ENCODE results near the gene CASTOR1.

CASTOR1 gene

DNA sequence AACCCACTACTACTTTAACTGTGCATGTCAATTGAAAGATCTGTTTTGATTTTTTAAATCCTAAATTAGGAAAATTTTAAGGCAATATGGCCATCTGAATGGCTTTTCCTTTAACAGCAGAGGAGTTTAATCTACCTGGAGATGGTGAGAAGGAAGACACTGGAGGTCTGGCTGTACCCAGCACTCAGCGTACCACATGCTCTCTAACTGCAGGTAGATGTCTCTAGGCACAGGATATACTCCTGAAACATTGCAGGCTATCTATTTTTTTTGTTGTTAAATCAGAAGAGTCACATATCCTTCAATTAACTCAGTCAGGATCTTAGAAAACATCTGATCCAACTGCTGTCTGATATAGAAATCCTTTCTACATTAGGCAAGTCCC lies 17.3 kb upstream of the CASTOR1 start:
- in situ Hi-C loops (cut with MboI; ENCODE audit: low sequenced_read_pairs, unreplicated experiment): no loop called here

GRCh38 chr22:30305906-30306626 lies 16.8 kb upstream of the CASTOR1 start:
- in situ Hi-C loops (cut with MboI; ENCODE audit: low sequenced_read_pairs, unreplicated experiment): no loop called here
- DNase-seq (ENCODE audit: low spot score): no peak
- TF ChIP-seq CTCF (IDR thresholded peaks at IDR 0.05; ENCODE audit: borderline replicate concordance, control extremely low read depth, extremely low read depth, insufficient read depth, missing control alignments): no peak

More for the DNA sequence above, 17.3 kb upstream of the CASTOR1 start:
- no peak for TF ChIP-seq CTCF (IDR thresholded peaks at IDR 0.05; ENCODE audit: borderline replicate concordance, control extremely low read depth, extremely low read depth, insufficient read depth, missing control alignments)
- DNase-seq (ENCODE audit: low spot score): no peak

DNA sequence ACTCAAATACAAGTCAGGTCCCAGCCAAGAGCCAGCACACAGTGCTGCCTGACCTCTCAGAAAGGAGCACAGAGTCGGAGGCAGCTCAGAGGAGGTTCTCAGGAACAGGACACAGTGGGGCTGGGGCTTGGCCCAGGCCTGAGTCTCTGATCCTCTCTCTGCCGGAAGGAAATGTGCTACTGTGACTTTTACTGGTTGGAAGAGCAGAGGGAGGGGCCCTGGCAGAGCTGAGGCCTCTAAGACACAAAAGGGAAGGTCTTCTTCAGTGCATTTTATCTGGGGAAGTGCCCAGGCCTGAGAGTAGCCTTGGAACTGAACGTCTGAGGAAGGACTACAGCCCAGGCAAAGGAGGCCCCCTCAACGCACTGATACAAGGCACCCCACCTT lies 16.2 kb upstream of the CASTOR1 start:
- DNase-seq (ENCODE audit: low spot score): peak; percentile 74
- in situ Hi-C loops (cut with MboI; ENCODE audit: low sequenced_read_pairs, unreplicated experiment): no loop called here
- TF ChIP-seq CTCF (IDR thresholded peaks at IDR 0.05; ENCODE audit: borderline replicate concordance, control extremely low read depth, extremely low read depth, insufficient read depth, missing control alignments): no peak

DNA sequence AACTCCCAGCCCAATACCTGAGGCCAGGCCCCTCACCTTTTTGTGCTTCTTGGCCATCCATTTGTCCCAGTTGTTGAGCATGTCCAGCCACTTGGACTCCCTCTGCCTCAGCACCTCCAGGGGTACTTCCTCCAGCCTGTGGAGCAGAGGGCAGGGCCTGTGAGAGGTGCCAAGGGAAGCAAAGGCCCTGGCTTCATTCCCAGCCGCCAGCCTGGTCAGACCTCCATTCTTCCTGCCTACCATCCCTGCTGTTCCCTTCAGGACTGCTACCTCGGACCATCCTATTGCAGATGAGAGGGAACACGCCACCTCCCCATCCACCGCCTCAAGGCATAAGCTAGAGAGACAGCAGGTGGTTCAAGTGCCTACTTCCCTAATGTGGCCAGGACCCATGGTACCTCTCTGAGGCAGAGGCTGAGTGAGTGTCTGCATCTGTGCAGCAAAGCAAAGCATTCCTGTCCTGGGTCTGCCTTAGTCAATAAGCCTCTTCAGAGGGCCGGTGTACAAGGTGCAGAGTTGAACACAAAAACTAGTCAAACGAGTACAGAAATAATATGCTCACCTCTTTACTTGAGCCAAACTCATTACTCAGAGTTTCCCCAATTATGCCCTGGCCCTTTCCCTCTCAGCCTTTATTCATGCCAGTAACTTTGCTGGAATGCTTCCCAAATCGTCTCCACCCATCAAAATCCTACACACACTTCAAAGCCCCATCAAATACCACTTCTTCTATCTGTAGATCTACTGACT lies 15.4 kb upstream of the CASTOR1 start:
- in situ Hi-C loops (cut with MboI; ENCODE audit: low sequenced_read_pairs, unreplicated experiment): no loop called here
- TF ChIP-seq CTCF (IDR thresholded peaks at IDR 0.05; ENCODE audit: borderline replicate concordance, control extremely low read depth, extremely low read depth, insufficient read depth, missing control alignments): no peak
- DNase-seq (ENCODE audit: low spot score): peak; percentile 20

GRCh38 chr22:30302810-30303138 lies 13.5 kb upstream of the CASTOR1 start:
- in situ Hi-C loops (cut with MboI; ENCODE audit: low sequenced_read_pairs, unreplicated experiment): no loop called here
- no peak for TF ChIP-seq CTCF (IDR thresholded peaks at IDR 0.05; ENCODE audit: borderline replicate concordance, control extremely low read depth, extremely low read depth, insufficient read depth, missing control alignments)
- no peak for DNase-seq (ENCODE audit: low spot score)

DNA sequence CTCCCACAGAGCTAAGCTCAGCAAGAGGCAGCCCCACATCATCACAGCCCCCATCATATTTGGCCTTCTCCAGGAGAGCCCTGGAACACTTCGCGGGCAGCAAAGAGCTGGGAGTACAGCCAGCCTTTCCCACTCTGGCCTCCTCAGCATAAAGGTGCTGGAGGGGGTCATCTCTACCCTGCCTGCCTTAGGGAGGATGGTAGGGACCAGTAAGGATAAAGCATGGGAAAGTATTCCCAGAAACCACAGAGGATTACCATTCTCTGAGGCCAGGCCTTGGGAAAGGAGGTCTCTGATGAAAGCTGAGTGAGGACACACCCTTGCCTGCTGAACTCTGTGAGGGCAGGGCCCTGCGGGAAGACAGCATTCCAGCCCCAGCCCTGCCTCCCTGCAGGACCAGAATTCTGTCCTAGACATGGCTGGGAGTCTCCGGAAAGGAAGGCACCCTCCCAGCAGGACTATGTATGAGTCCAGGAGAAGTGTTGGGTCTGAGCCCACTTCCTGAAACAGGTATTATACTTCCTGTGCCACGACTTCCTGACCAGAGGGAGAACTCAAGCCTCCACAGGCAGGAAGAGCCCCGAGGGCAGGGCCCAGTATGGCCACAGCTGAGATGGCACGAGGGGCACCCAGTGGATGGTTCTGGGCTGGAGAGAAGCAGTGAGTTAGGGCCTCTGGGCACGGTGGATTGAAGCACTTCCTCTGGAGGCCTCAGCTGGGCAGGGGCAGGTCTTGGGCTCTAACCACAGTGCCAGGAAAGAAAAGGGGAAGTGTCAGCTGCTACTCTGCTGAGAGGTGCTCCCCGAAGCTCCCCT lies 12.9 kb upstream of the CASTOR1 start:
- in situ Hi-C loops (cut with MboI; ENCODE audit: low sequenced_read_pairs, unreplicated experiment): no loop called here
- no peak for DNase-seq (ENCODE audit: low spot score)
- no peak for TF ChIP-seq CTCF (IDR thresholded peaks at IDR 0.05; ENCODE audit: borderline replicate concordance, control extremely low read depth, extremely low read depth, insufficient read depth, missing control alignments)

All from GM13976 (cell line).